Suprapubic skin (tissue), 3 donors: ENCODE measurements around the gene NR3C2.

Source experiments
- CTCF ChIP-seq, 2 donors: fragments of 200-600 bp in 1 of 2; fragments of 450-650 bp in 1 of 2; sonication (generic) in 1 of 2; IDR thresholded peaks; one replicate each; pipeline ENCODE4 v1.5.1; 2016 to 2019; ENCODE audit warnings: antibody characterized with exemption in 2 of 2, mild to moderate bottlenecking in 1 of 2, moderate library complexity in 1 of 2
- EP300 ChIP-seq: sonication (generic); formaldehyde crosslinking; IDR thresholded peaks from one replicate; pipeline ENCODE4 v1.6.1; 2017; ENCODE audit warnings: antibody characterized with exemption
- POLR2A ChIP-seq, 2 donors: fragments of 450-650 bp; IDR thresholded peaks; one replicate each; pipeline ENCODE4 v1.6.1; 2017; ENCODE audit warnings: antibody characterized with exemption in 2 of 2, mild to moderate bottlenecking in 2 of 2, moderate library complexity in 2 of 2

DNA sequence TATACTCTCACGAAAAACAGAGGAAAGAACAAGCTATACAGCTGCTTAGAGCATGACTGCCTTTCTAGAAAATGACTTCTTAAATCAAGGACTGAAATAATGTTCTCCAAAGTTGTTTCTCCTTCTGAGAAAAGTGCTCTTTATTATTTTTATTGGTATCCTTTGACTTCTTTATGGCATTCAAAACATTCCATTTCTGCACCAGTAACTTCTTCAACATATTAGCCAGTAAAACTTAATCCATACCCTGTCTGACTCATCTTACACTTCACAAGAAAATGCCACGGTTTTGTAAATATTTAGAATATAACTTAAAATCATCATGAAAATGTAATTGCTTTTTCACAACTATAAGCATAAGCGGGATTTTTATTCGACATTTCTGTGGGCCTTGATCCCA lies 180.4 kb downstream of the NR3C2 start:
- TF ChIP-seq EP300 (no peak), POLR2A (IDR thresholded peaks at IDR 0.05) (no peak), CTCF (IDR thresholded peaks at IDR 0.05) (no peak)
